WTC11 (cell line): ENCODE data around the gene RHEB. TPM values are rescaled to one million over a fixed set of nuclear protein-coding genes. Genes with fewer than 3 reads are reported as not detected.

Source experiments
- ATAC-seq: fragments of 200-7000 bp; cut with Tn5 transposase; 2 replicates; pipeline ENCODE4 v1.10.0; 2021; ENCODE audit warnings: mild to moderate bottlenecking, moderate library complexity
- CTCF ChIA-PET: fragments of 300-600 bp; sonication (Branson Sonifier 250); formaldehyde crosslinking; loops from one replicate; lab custom pipeline; 2021; ENCODE audit warnings: antibody characterized with exemption; lab: Charles Lee
- POLR2A ChIA-PET: fragments of 350-600 bp; sonication (Branson Sonifier 250); formaldehyde crosslinking; loops from one replicate; lab custom pipeline; 2021; ENCODE audit warnings: antibody characterized with exemption; lab: Charles Lee
- DNase-seq: peaks from one replicate; pipeline ENCODE4 v3.0.0; 2021; ENCODE audit warnings: low spot score
- H3K27ac Mint-ChIP-seq: 2 replicates; pipeline ENCODE4 v1.8.0; 2021; ENCODE audit warnings: mixed read lengths
- H3K27me3 Mint-ChIP-seq: 2 replicates; pipeline ENCODE4 v1.8.0; 2021; ENCODE audit warnings: low read depth, mild to moderate bottlenecking, moderate library complexity, mixed read lengths
- H3K36me3 Mint-ChIP-seq: 2 replicates; pipeline ENCODE4 v1.8.0; 2021; ENCODE audit warnings: mixed read lengths
- H3K4me1 Mint-ChIP-seq: 2 replicates; pipeline ENCODE4 v1.8.0; 2022; ENCODE audit warnings: mixed read lengths
- H3K4me3 Mint-ChIP-seq: 2 replicates; pipeline ENCODE4 v1.8.0; 2021; ENCODE audit warnings: mild to moderate bottlenecking, moderate library complexity, mixed read lengths
- H3K9me3 Mint-ChIP-seq: 2 replicates; pipeline ENCODE4 v1.8.0; 2021; ENCODE audit warnings: mixed read lengths
- ATF3 ChIP-seq: sonication (generic); formaldehyde crosslinking; conservative IDR thresholded peaks from 2 replicates; pipeline ENCODE4 v1.8.1; 2022; ENCODE audit warnings: mild to moderate bottlenecking, missing genetic modification reagents
- CBFB ChIP-seq: sonication (generic); formaldehyde crosslinking; IDR thresholded peaks from 2 replicates; pipeline ENCODE4 v1.8.1; 2022; ENCODE audit warnings: mild to moderate bottlenecking, low read depth, missing genetic modification reagents
- E2F4 ChIP-seq: sonication (generic); formaldehyde crosslinking; IDR thresholded peaks from 2 replicates; pipeline ENCODE4 v1.8.1; 2022; ENCODE audit warnings: low read depth, mild to moderate bottlenecking, moderate library complexity, missing genetic modification reagents, borderline replicate concordance
- ELF4 ChIP-seq: sonication (generic); formaldehyde crosslinking; IDR thresholded peaks from 2 replicates; pipeline ENCODE4 v1.8.1; 2022; ENCODE audit warnings: low read depth, mild to moderate bottlenecking, moderate library complexity, missing genetic modification reagents
- EMX1 ChIP-seq: fragments of 250-450 bp; sonication (Bioruptor Pico); IDR thresholded peaks from 2 replicates; pipeline ENCODE4 v1.8.0; 2021; ENCODE audit warnings: mild to moderate bottlenecking
- IRF1 ChIP-seq: sonication (generic); formaldehyde crosslinking; IDR thresholded peaks from 2 replicates; pipeline ENCODE4 v1.8.0; 2023; ENCODE audit warnings: missing genetic modification reagents
- IRF2 ChIP-seq: sonication (generic); formaldehyde crosslinking; IDR thresholded peaks from 2 replicates; pipeline ENCODE4 v1.8.0; 2022; ENCODE audit warnings: low read depth, missing genetic modification reagents, borderline replicate concordance
- JUN ChIP-seq: sonication (generic); formaldehyde crosslinking; IDR thresholded peaks from 2 replicates; pipeline ENCODE4 v1.8.0; 2023; ENCODE audit warnings: mild to moderate bottlenecking, missing genetic modification reagents
- MAX ChIP-seq: sonication (generic); formaldehyde crosslinking; IDR thresholded peaks from 2 replicates; pipeline ENCODE4 v1.8.0; 2022; ENCODE audit warnings: mild to moderate bottlenecking, missing genetic modification reagents
- NFE2L1 ChIP-seq: sonication (generic); formaldehyde crosslinking; IDR thresholded peaks from 2 replicates; pipeline ENCODE4 v1.8.1; 2023; ENCODE audit warnings: missing genetic modification reagents
- NFYB ChIP-seq: sonication (generic); formaldehyde crosslinking; conservative IDR thresholded peaks from 2 replicates; pipeline ENCODE4 v1.8.0; 2022; ENCODE audit warnings: low read depth, missing genetic modification reagents
- SMAD3 ChIP-seq: sonication (generic); formaldehyde crosslinking; IDR thresholded peaks from 2 replicates; pipeline ENCODE4 v1.8.0; 2022; ENCODE audit warnings: missing genetic modification reagents, mild to moderate bottlenecking, borderline replicate concordance
- SOX15 ChIP-seq: fragments of 250-450 bp; sonication (Bioruptor Pico); IDR thresholded peaks from 2 replicates; pipeline ENCODE4 v1.9.0; 2021; ENCODE audit warnings: mild to moderate bottlenecking
- STAT6 ChIP-seq: sonication (generic); formaldehyde crosslinking; conservative IDR thresholded peaks from 2 replicates; pipeline ENCODE4 v1.8.1; 2023; ENCODE audit warnings: mild to moderate bottlenecking, low read depth, missing genetic modification reagents, moderate library complexity
- TP53 ChIP-seq: sonication (generic); formaldehyde crosslinking; IDR thresholded peaks from 2 replicates; pipeline ENCODE4 v1.8.1; 2023; ENCODE audit warnings: mild to moderate bottlenecking, missing genetic modification reagents
- USF2 ChIP-seq: sonication (generic); formaldehyde crosslinking; IDR thresholded peaks from 2 replicates; pipeline ENCODE4 v1.8.1; 2023; ENCODE audit warnings: mild to moderate bottlenecking, missing genetic modification reagents, moderate library complexity
- ZNF317 ChIP-seq: sonication (generic); formaldehyde crosslinking; IDR thresholded peaks from 2 replicates; pipeline ENCODE4 v1.8.1; 2023; ENCODE audit warnings: low read depth, mild to moderate bottlenecking, moderate library complexity, missing genetic modification reagents, borderline replicate concordance
- ZNF416 ChIP-seq: fragments of 250-450 bp; sonication (Bioruptor Pico); IDR thresholded peaks from 2 replicates; pipeline ENCODE4 v1.9.0; 2021; ENCODE audit warnings: mild to moderate bottlenecking, inconsistent platforms
- ZNF425 ChIP-seq: fragments of 250-450 bp; sonication (Bioruptor Pico); conservative IDR thresholded peaks from 2 replicates; pipeline ENCODE4 v1.9.0; 2021; ENCODE audit warnings: mild to moderate bottlenecking
- ZNF532 ChIP-seq: fragments of 250-450 bp; sonication (Bioruptor Pico); IDR thresholded peaks from 2 replicates; pipeline ENCODE4 v1.9.0; 2021; ENCODE audit warnings: mild to moderate bottlenecking, borderline replicate concordance
- ZNF671 ChIP-seq: fragments of 250-450 bp; sonication (Bioruptor Pico); IDR thresholded peaks from 2 replicates; pipeline ENCODE4 v1.8.0; 2021; ENCODE audit warnings: mild to moderate bottlenecking
- ZSCAN18 ChIP-seq: fragments of 250-450 bp; sonication (Bioruptor Pico); IDR thresholded peaks from 2 replicates; pipeline ENCODE4 v2.1.2; 2022; ENCODE audit warnings: mild to moderate bottlenecking, moderate library complexity
- total RNA-seq: library from RNA; stranded (reverse); gene quantifications from 3 replicates; pipeline ENCODE4 v1.2.3, GENCODE V29; 2021

The RHEB gene
- total RNA-seq, 1 experiment from 2014 or later = 133 TPM

GRCh38 chr7:151518105-151518946, 1.4 kb downstream of the RHEB start:
- H3K4me1 Mint-ChIP-seq = peaks cover 47% of the 10 kb centered on the region
- ATAC-seq (no peak), DNase-seq (no peak)
- H3K27me3 Mint-ChIP-seq = peaks cover 18% of the 10 kb centered on the region
- POLR2A ChIA-PET = interaction anchor here (1.3 kb wide), 1 partner anchor 8 kb away, joined by 4 read pairs; no protein-coding TSS in a partner anchor
- CTCF ChIA-PET = interaction anchor here (1.1 kb wide), 1 partner anchor 78 kb away, joined by 3 read pairs; the partner anchor contains the start of gene CRYGN
- H3K4me3 Mint-ChIP-seq = peak overlapping the region; percentile 91
- H3K36me3 Mint-ChIP-seq = no peaks in the 10 kb centered on the region
- peak overlapping the region; percentile 86 for H3K27ac Mint-ChIP-seq
- no peaks in the 10 kb centered on the region for H3K9me3 Mint-ChIP-seq
- TF ChIP-seq ZNF671 (CRISPR knock-in tag) = no peak
- TF ChIP-seq ATF3 = no peak
- no peak for TF ChIP-seq IRF2
- no peak for TF ChIP-seq EMX1 (CRISPR knock-in tag)
- TF ChIP-seq STAT6 (CRISPR knock-in tag) = no peak
- no peak for TF ChIP-seq E2F4 (CRISPR knock-in tag)
- no peak for TF ChIP-seq ZNF532 (CRISPR knock-in tag)
- TF ChIP-seq SOX15 (CRISPR knock-in tag) = no peak
- TF ChIP-seq ZSCAN18 (CRISPR knock-in tag) = no peak
- TF ChIP-seq JUN (CRISPR knock-in tag) = no peak
- TF ChIP-seq USF2 (CRISPR knock-in tag) = no peak
- 0 out of 2 replicates have a peak, but pooled peaks have one; percentile 12 for TF ChIP-seq NFYB
- no peak for TF ChIP-seq MAX (CRISPR knock-in tag)
- no peak for TF ChIP-seq TP53 (CRISPR knock-in tag)
- no peak for TF ChIP-seq ZNF317 (CRISPR knock-in tag)
- TF ChIP-seq ZNF416 (CRISPR knock-in tag) = no peak
- TF ChIP-seq IRF1 = peak; percentile 51; the same call in 1 of the 2 replicates
- no peak for TF ChIP-seq CBFB (CRISPR knock-in tag)
- no peak for TF ChIP-seq NFE2L1
- TF ChIP-seq SMAD3 (CRISPR knock-in tag) = no peak
- no peak for TF ChIP-seq ZNF425 (CRISPR knock-in tag)
- TF ChIP-seq ELF4 (CRISPR knock-in tag) = no peak
